Endothelial cell of umbilical vein (primary cell): ENCODE data around the gene FAM209A. TPM values are rescaled to one million over a fixed set of nuclear protein-coding genes. Genes with fewer than 3 reads are reported as not detected.

Experiments used
- BruUV-seq: library from RNA; stranded (reverse); fragments of 400-500 nt; replicated peaks from 2 replicates; lab custom pipeline; 2021; lab: Mats Ljungman, UMichigan
- CTCF ChIA-PET: fragments of 300-600, 350-600 bp; sonication (Branson Sonifier 250); formaldehyde crosslinking; loops from one replicate; lab custom pipeline; 2021; ENCODE audit warnings: antibody characterized with exemption, inconsistent platforms; lab: Charles Lee
- POLR2A ChIA-PET: fragments of 300-600, 350-600 bp; sonication (Branson Sonifier 250); formaldehyde crosslinking; loops from one replicate; lab custom pipeline; 2021; ENCODE audit warnings: antibody characterized with exemption, inconsistent platforms; lab: Charles Lee
- DNase-seq: peaks from one replicate; pipeline ENCODE4 v3.0.0-alpha.2; 2011; ENCODE audit warnings: low read depth, low spot score
- FAIRE-seq: peaks from 2 replicates; lab custom pipeline; 2011; peaks lifted over from hg19 to GRCh38; lab: Jason Lieb, UNC
- H2AFZ ChIP-seq: 2 replicates; pipeline ENCODE4 v1.6.0; 2012; ENCODE audit warnings: low read depth, low read length, control low read depth, inconsistent platforms
- H3K27ac ChIP-seq: 2 replicates; pipeline ENCODE4 v1.5.1; 2011; ENCODE audit warnings: low read depth, mild to moderate bottlenecking, control low read depth, low read length, moderate library complexity; ENCODE audit not compliant: insufficient read depth
- H3K27me3 ChIP-seq, 2 experiments: 2 replicates each; pipeline versions ENCODE4 v1.6.0 to v1.6.1; 2011; ENCODE audit warnings: low read length in 2 of 2, mixed read lengths in 1 of 2; ENCODE audit not compliant: control insufficient read depth in 2 of 2, insufficient read depth in 2 of 2
- H3K36me3 ChIP-seq, 2 experiments: 2 replicates in 1 of 2; 3 replicates in 1 of 2; pipeline ENCODE4 v1.5.1; 2011; ENCODE audit warnings: low read length in 2 of 2, mild to moderate bottlenecking in 1 of 2, moderate library complexity in 1 of 2; ENCODE audit not compliant: control insufficient read depth in 2 of 2, insufficient read depth in 2 of 2; ENCODE audit errors: extremely low read depth in 1 of 2
- H3K4me1 ChIP-seq: 3 replicates; pipeline ENCODE4 v1.5.1; 2011; ENCODE audit warnings: mild to moderate bottlenecking, low read length; ENCODE audit not compliant: control insufficient read depth, insufficient read depth; ENCODE audit errors: extremely low read depth
- H3K4me2 ChIP-seq: 2 replicates; pipeline ENCODE4 v1.6.1; 2011; ENCODE audit warnings: low read length, control low read depth, mixed read lengths; ENCODE audit not compliant: insufficient read depth
- H3K4me3 ChIP-seq, 3 experiments: fragments of 200-600 bp in 1 of 3; sonication (generic), shearing (Covaris generic) in 1 of 3; replicated peaks in 1 of 3; 2 replicates each; pipeline ENCODE4 v1.5.1; 2011 to 2016; ENCODE audit warnings: control low read depth in 3 of 3, low read length in 3 of 3, mild to moderate bottlenecking in 2 of 3, inconsistent platforms in 1 of 3, low read depth in 1 of 3, moderate library complexity in 1 of 3; ENCODE audit not compliant: insufficient read depth in 1 of 3
- H3K79me2 ChIP-seq: 2 replicates; pipeline ENCODE4 v1.6.0; 2012; ENCODE audit warnings: low read length, inconsistent platforms; ENCODE audit not compliant: control insufficient read depth, insufficient read depth
- H3K9ac ChIP-seq: replicated peaks from 2 replicates; pipeline ENCODE3; 2011; ENCODE audit warnings: low read length, control low read depth; ENCODE audit not compliant: insufficient read depth; ENCODE audit errors: extremely low read depth
- H3K9me1 ChIP-seq: replicated peaks from 3 replicates; pipeline ENCODE4 v1.6.0; 2011; ENCODE audit warnings: mild to moderate bottlenecking, low read length; ENCODE audit not compliant: control insufficient read depth, insufficient read depth; ENCODE audit errors: extremely low read depth
- H3K9me3 ChIP-seq: replicated peaks from 2 replicates; pipeline ENCODE4 v1.5.1; 2012; ENCODE audit warnings: low read length, inconsistent platforms; ENCODE audit not compliant: control insufficient read depth, insufficient read depth
- H4K20me1 ChIP-seq: replicated peaks from 2 replicates; pipeline ENCODE3; 2011; ENCODE audit warnings: mild to moderate bottlenecking, low read length; ENCODE audit not compliant: control insufficient read depth, insufficient read depth; ENCODE audit errors: extremely low read depth
- EZH2 ChIP-seq: IDR thresholded peaks from 2 replicates; pipeline ENCODE4 v1.6.1; 2012; ENCODE audit warnings: borderline replicate concordance, low read depth, mild to moderate bottlenecking, moderate library complexity, low read length, inconsistent platforms; ENCODE audit not compliant: severe bottlenecking
- FOS ChIP-seq: IDR thresholded peaks from 2 replicates; pipeline ENCODE4 v1.6.1; 2011; ENCODE audit warnings: mild to moderate bottlenecking, low read length, moderate library complexity, borderline replicate concordance; ENCODE audit not compliant: insufficient read depth
- GATA2 ChIP-seq: IDR thresholded peaks from 2 replicates; pipeline ENCODE4 v1.7.0; 2011; ENCODE audit warnings: low read depth, mild to moderate bottlenecking, moderate library complexity, mixed read lengths, low read length; ENCODE audit not compliant: insufficient read length, insufficient read depth
- JUN ChIP-seq: IDR thresholded peaks from 2 replicates; pipeline ENCODE4 v1.6.1; 2011; ENCODE audit warnings: borderline replicate concordance, low read depth; ENCODE audit not compliant: insufficient read length, insufficient read depth
- MAX ChIP-seq: IDR thresholded peaks from 2 replicates; pipeline ENCODE4 v1.6.1; 2011; ENCODE audit not compliant: insufficient read depth, insufficient read length
- MYC ChIP-seq: IDR thresholded peaks from one replicate; pipeline ENCODE4 v1.6.1; 2011; ENCODE audit warnings: mild to moderate bottlenecking, low read depth, low read length
- POLR2A ChIP-seq: IDR thresholded peaks from 2 replicates; pipeline ENCODE4 v1.6.1; 2012; ENCODE audit warnings: low read depth, mild to moderate bottlenecking, control low read depth, low read length
- POLR2AphosphoS5 ChIP-seq: IDR thresholded peaks from 2 replicates; pipeline ENCODE4 v1.6.1; 2012; ENCODE audit warnings: low read depth, mild to moderate bottlenecking, control low read depth, low read length, moderate library complexity; ENCODE audit not compliant: insufficient read depth
- dilution Hi-C: fragments of 300-500 bp; cut with MboI; formaldehyde crosslinking; loops from one replicate; pipeline ENCODE4 v1.15.0; 2019; ENCODE audit warnings: low sequenced_read_pairs; ENCODE audit not compliant: extremely low pct_ligation_motif_present
- intact Hi-C: fragments of 100-400 bp; cut with micrococcal nuclease; formaldehyde crosslinking; loops from one replicate; pipeline ENCODE4 v1.10.0; 2022
- polyA plus RNA-seq, 4 experiments: library from polyadenylated mRNA; depleted of rRNA in 3 of 4; stranded (reverse) in 3 of 4; unstranded in 1 of 4; fragments of >200 nt; gene quantifications; 2 replicates each; pipeline versions ENCODE4 v1.2.1 to v1.2.3, GENCODE V29; 2011 to 2012; ENCODE audit warnings: missing spikeins in 1 of 4
- total RNA-seq: library from RNA; stranded (reverse); gene quantifications from 2 replicates; pipeline ENCODE4 v1.2.3, GENCODE V29; 2021
- TF ChIP-seq, protein P1 (sequence below), 2 donors: IDR thresholded peaks; 1 replicate in 1 of 2; 2 replicates in 1 of 2; pipeline ENCODE4 v1.5.1; 2011; ENCODE audit warnings: low read length in 2 of 2, mild to moderate bottlenecking in 2 of 2, moderate library complexity in 2 of 2, control low read depth in 1 of 2, inconsistent platforms in 1 of 2, low read depth in 1 of 2; ENCODE audit not compliant: insufficient read depth in 1 of 2; ENCODE audit errors: extremely low read depth in 1 of 2

Gene FAM209A
- total and polyA plus RNA-seq, 2 donors (not counting 3 experiments of a cell fraction or from before 2014, with no cell fraction given), result 0.37 to 0.49 TPM

GRCh38 chr20:56519551-56519950 is 5.0 kb upstream of the FAM209A start:
- Histone ChIP-seq H2AFZ (no peak overlapping the region), H3K9me3 (no peaks in the 10 kb centered on the region), H3K4me1 (no peaks in the 10 kb centered on the region), H3K4me2 (no peak overlapping the region), H3K27ac (no peak overlapping the region), H3K36me3 (peaks cover 11 to 30% of the 10 kb centered on the region in 2 experiments), H3K9me1 (no peaks in the 10 kb centered on the region), H3K4me3 (no peak overlapping the region), H3K27me3 (no peaks in the 10 kb centered on the region), H3K9ac (no peak overlapping the region), H4K20me1 (no peaks in the 10 kb centered on the region), H3K79me2 (no peaks in the 10 kb centered on the region)
- POLR2A ChIA-PET, result no interaction called here
- no peak for DNase-seq
- TF ChIP-seq MYC, result no peak
- no peak for TF ChIP-seq POLR2A
- no peak for TF ChIP-seq MAX
- no peak for TF ChIP-seq POLR2AphosphoS5
- TF ChIP-seq EZH2, result no peak
- TF ChIP-seq FOS, result no peak
- TF ChIP-seq GATA2, result no peak
- TF ChIP-seq, protein P1, sequence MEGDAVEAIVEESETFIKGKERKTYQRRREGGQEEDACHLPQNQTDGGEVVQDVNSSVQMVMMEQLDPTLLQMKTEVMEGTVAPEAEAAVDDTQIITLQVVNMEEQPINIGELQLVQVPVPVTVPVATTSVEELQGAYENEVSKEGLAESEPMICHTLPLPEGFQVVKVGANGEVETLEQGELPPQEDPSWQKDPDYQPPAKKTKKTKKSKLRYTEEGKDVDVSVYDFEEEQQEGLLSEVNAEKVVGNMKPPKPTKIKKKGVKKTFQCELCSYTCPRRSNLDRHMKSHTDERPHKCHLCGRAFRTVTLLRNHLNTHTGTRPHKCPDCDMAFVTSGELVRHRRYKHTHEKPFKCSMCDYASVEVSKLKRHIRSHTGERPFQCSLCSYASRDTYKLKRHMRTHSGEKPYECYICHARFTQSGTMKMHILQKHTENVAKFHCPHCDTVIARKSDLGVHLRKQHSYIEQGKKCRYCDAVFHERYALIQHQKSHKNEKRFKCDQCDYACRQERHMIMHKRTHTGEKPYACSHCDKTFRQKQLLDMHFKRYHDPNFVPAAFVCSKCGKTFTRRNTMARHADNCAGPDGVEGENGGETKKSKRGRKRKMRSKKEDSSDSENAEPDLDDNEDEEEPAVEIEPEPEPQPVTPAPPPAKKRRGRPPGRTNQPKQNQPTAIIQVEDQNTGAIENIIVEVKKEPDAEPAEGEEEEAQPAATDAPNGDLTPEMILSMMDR (IDR thresholded peaks at IDR 0.05; ENCODE audit: extremely low read depth in 1 of 2, insufficient read depth in 1 of 2, low read depth in 1 of 2, low read length in 2 of 2), result no peak
- no peak for TF ChIP-seq JUN
- CTCF ChIA-PET, result no interaction called here
- no TSS peak for BruUV-seq
- no peak for FAIRE-seq
- intact Hi-C loops (no loop called here), dilution Hi-C loops (no loop called here)
